Heart left ventricle (tissue), 16 donors: ENCODE results near the gene PATJ. TPM values are rescaled to one million over a fixed set of nuclear protein-coding genes. Genes with fewer than 3 reads are reported as not detected.
"Not testable (repeated sequence)": the region's sequence is repeated elsewhere in the genome, so short reads cannot be mapped to it uniquely, and the experiment has no call there.

Experiments
- ATAC-seq, 4 donors: fragments of 200-7000 bp; cut with Tn5 transposase; one replicate each; pipeline ENCODE4 v1.9.1; 2020 to 2022; ENCODE audit warnings: moderate library complexity in 4 of 4, mild to moderate bottlenecking in 3 of 4, moderate number of reproducible peaks in 1 of 4
- DNase-seq, 5 donors: peaks; one replicate each; pipeline ENCODE4 v3.0.0-alpha.2; 2020
- H3K27ac ChIP-seq, 12 donors: fragments of 200-600 bp; sonication (generic) in 4 of 12; one replicate each; pipeline versions ENCODE4 v1.5.0 to v1.8.0; 2016 to 2022; ENCODE audit warnings: mild to moderate bottlenecking in 2 of 12
- H3K27me3 ChIP-seq, 9 donors: fragments of 200-600 bp; sonication (generic) in 2 of 9; one replicate each; pipeline versions ENCODE4 v1.5.1 to v1.8.0; 2016 to 2022; ENCODE audit warnings: mild to moderate bottlenecking in 3 of 9
- H3K36me3 ChIP-seq, 9 donors: fragments of 200-600 bp; sonication (generic) in 2 of 9; one replicate each; pipeline versions ENCODE4 v1.5.0 to v1.8.0; 2018 to 2022; ENCODE audit warnings: mild to moderate bottlenecking in 2 of 9
- H3K4me1 ChIP-seq, 12 donors: fragments of 200-600 bp; sonication (generic) in 4 of 12; one replicate each; pipeline versions ENCODE4 v1.5.0 to v1.8.0; 2016 to 2022; ENCODE audit warnings: mild to moderate bottlenecking in 3 of 12
- H3K4me3 ChIP-seq, 12 donors: fragments of 200-600 bp; sonication (generic) in 4 of 12; one replicate each; pipeline versions ENCODE4 v1.5.0 to v1.8.0; 2017 to 2022; ENCODE audit warnings: mild to moderate bottlenecking in 9 of 12, moderate library complexity in 4 of 12
- H3K9me3 ChIP-seq, 12 donors: fragments of 200-600 bp; sonication (generic) in 4 of 12; one replicate each; pipeline versions ENCODE4 v1.5.0 to v1.8.0; 2016 to 2022; ENCODE audit warnings: mild to moderate bottlenecking in 1 of 12
- POLR2A ChIP-seq, 2 donors: fragments of 450-650 bp; IDR thresholded peaks; one replicate each; pipeline ENCODE4 v1.6.1; 2017; ENCODE audit warnings: antibody characterized with exemption in 2 of 2, mild to moderate bottlenecking in 2 of 2, moderate library complexity in 2 of 2
- WGBS, 4 donors: extraction: QIAGEN DNeasy Blood & Tissue Kit in 2 of 4; methylation state at CpG; one replicate each; pipeline versions ENCODE4 v1.1.5 to v1.1.7; 2013 to 2018; 5-methylcytosine and 5-hydroxymethylcytosine counted together
- intact Hi-C, 10 donors: fragments of 100-400 bp; cut with DNase I; formaldehyde crosslinking; loops; one replicate each; pipeline versions ENCODE4 v1.11.1 to v1.14.2; 2022
- polyA plus RNA-seq, 2 donors: library from polyadenylated mRNA; stranded (reverse); fragments of 200-250 nt; gene quantifications; one replicate each; pipeline ENCODE4 v1.2.3, GENCODE V29; 2013
- total RNA-seq, 9 donors: library from RNA; depleted of rRNA in 2 of 9; stranded (reverse); fragments of >200 nt in 2 of 9; fragmentation: NEBNext Ultra II Directional in 3 of 9; extraction: Animal tissue kit (Norgen Biotek cat#: 25700) in 3 of 9; gene quantifications; one replicate each; pipeline versions ENCODE4 v1.1.0 to v1.2.4, GENCODE V29; 2016 to 2023
- TF ChIP-seq, protein P1 (sequence below), 12 donors: fragments of 200-600 bp; sonication (generic) in 4 of 12; IDR thresholded peaks; one replicate each; pipeline versions ENCODE4 v1.5.0 to v1.8.0; 2018 to 2022; ENCODE audit warnings: antibody characterized with exemption in 12 of 12, mild to moderate bottlenecking in 5 of 12
- donor health status: ischemic (EF 13 %, LVEDD 7.1; RV severe dilation, severe dysfunction).
- donor health status: healthy with polysubstance abuse.
- donor health status: DM: no; HTN: yes; CAD: no.
- donor health status: DM: no; HTN: no; CAD: no.
- donor health status: ischemic (EF 25% LVEDD 6.9; RV normal size, moderate dysfunction).
- donor health status: ischemic (EF 25% LVEDD 5.7; RV mildly dilated, moderate dysfunction).
- donor health status: healthy.
- donor health status: DM: yes; HTN: yes; CAD: no.
- donor health status: ischemic (EF 35%, LVEDD 5.7; RV mildly dilated, moderate dysfunction).
- donor health status: nonischemic (EF 11% LVEDD 7.7; RV severe dilation, severe dysfunction).
- donor health status: DM: yes; HTN: yes; CAD: no.
- donor health status: PGD.
- donor health status: ischemic (EF 29% LVEDD 5.4; RV normal size, mild dysfunction).
- donor health status: nonischemic (EF 23%, LVEDD 6.1; RV moderate dilation, normal function).

PATJ gene
- total and polyA plus RNA-seq, 11 donors, result 6.6 to 190 (median 105) TPM

DNA sequence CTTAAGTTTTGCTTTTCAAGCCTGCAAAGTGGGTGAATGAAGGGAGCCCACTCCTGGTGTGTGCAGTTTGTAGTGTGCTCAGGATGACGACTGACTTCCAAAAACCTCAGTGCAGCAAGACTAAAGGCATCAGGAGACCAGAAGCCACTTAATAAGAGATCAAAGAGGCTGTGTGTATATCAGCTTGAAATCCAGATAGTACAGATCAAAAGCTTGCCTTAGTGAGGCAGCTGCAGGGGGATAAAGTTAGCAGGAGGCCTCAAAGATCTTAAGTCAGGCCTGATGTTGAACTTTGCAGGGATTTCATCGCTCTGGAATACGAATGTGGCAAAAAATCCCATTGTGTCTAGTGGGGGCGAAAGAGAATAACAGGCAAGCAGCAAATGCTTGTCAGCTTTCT is 99.8 kb downstream of the PATJ start:
- WGBS, 4 donors, result 87 to 97% (median 90%) methylated on average over 4 of the region's 4 CpGs
- no peak for ATAC-seq
- H3K4me1 ChIP-seq, result peaks cover 0 to 14% (median 5%) of the 10 kb centered on the region in 12 donors
- H3K9me3 ChIP-seq, result no peaks in the 10 kb centered on the region
- DNase-seq, result no peak
- H3K27ac ChIP-seq, result no peak overlapping the region
- TF ChIP-seq POLR2A (IDR thresholded peaks at IDR 0.05), result no peak
- H3K36me3 ChIP-seq, result no peaks in the 10 kb centered on the region
- intact Hi-C loops, result loop anchor here in 2 of 10 donors (10.0 kb wide), 2 partner anchors 377 to 1557 kb away; no protein-coding TSS in a partner anchor
- H3K4me3 ChIP-seq, result no peak overlapping the region
- no peaks in the 10 kb centered on the region for H3K27me3 ChIP-seq

DNA sequence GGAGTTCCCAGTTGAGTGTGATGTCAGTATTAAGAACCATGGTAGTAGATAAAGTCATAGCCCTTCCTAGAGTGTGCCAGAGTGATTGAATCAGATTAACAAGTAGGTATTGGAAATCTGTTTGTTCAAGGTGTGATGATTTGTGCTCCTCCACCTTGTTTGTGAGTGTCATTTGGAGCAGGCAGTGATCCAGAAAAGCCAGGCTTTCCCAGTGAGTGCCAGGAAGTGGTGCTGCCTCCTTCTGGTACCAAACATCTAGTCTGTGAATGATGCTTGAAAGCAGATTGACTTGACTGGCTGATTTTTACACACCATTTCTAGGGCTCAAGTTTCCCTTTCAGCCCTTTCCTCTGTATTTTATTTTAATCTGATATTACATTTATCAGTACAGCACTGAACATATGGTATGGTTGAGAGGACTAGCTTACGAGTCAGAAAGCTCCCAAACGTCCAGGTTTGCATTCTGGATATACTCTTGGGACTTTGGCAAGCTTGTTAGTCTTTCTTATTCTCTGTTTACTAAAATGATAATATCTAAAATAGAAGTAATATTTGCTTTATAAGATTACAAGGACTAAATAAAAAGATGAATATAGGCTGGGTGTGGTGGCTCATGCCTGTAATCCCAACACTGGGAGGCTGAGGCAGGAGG is 100.7 kb downstream of the PATJ start:
- H3K4me3 ChIP-seq, result no peak overlapping the region
- no peak for DNase-seq
- no peak for TF ChIP-seq POLR2A (IDR thresholded peaks at IDR 0.05)
- TF ChIP-seq, protein P1, sequence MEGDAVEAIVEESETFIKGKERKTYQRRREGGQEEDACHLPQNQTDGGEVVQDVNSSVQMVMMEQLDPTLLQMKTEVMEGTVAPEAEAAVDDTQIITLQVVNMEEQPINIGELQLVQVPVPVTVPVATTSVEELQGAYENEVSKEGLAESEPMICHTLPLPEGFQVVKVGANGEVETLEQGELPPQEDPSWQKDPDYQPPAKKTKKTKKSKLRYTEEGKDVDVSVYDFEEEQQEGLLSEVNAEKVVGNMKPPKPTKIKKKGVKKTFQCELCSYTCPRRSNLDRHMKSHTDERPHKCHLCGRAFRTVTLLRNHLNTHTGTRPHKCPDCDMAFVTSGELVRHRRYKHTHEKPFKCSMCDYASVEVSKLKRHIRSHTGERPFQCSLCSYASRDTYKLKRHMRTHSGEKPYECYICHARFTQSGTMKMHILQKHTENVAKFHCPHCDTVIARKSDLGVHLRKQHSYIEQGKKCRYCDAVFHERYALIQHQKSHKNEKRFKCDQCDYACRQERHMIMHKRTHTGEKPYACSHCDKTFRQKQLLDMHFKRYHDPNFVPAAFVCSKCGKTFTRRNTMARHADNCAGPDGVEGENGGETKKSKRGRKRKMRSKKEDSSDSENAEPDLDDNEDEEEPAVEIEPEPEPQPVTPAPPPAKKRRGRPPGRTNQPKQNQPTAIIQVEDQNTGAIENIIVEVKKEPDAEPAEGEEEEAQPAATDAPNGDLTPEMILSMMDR (IDR thresholded peaks at IDR 0.05), result peak in 5 of 12 donors; percentile 12 to 41 (median 18)
- H3K27ac ChIP-seq, result no peak overlapping the region
- no peaks in the 10 kb centered on the region for H3K9me3 ChIP-seq
- 75 to 87% (median 84%) methylated on average over 2 of the region's 2 CpGs for WGBS, 4 donors
- H3K4me1 ChIP-seq, result peaks cover 0 to 14% (median 5%) of the 10 kb centered on the region in 12 donors
- H3K36me3 ChIP-seq, result no peaks in the 10 kb centered on the region
- no peaks in the 10 kb centered on the region for H3K27me3 ChIP-seq
- intact Hi-C loops, result loop anchor here in 2 of 10 donors (10.0 kb wide), 2 partner anchors 378 to 1558 kb away; no protein-coding TSS in a partner anchor
- ATAC-seq, result no peak

DNA sequence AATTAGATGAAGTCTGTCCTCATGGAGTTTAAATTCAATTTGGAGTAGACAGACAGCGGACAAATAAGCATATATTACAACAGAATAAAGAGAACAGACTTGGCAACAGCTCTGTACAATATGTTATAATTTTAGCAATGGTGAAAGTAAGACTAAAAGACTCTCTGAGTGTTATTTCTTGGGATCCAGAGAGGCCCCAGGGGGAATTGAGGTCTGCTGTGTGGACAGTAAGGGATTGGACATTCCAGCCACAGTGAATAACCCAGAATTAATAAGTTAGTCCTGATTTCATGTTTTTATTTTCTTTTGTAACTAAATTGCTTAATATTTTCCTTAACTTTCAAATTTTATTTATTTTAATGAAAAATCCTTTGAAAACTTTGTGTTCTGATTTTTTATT is 101.7 kb downstream of the PATJ start:
- H3K36me3 ChIP-seq, result no peaks in the 10 kb centered on the region
- DNase-seq, result no peak
- H3K27me3 ChIP-seq, result no peaks in the 10 kb centered on the region
- no peak for ATAC-seq
- no peak overlapping the region for H3K4me3 ChIP-seq
- WGBS, 4 donors, result 91 to 93% (median 92%) methylated on average over 1 of the region's 1 CpG
- intact Hi-C loops, result loop anchor here in 2 of 10 donors (10.0 kb wide), 2 partner anchors 379 to 1559 kb away; no protein-coding TSS in a partner anchor
- TF ChIP-seq, protein P1 (IDR thresholded peaks at IDR 0.05), result no peak
- TF ChIP-seq POLR2A (IDR thresholded peaks at IDR 0.05), result no peak
- no peaks in the 10 kb centered on the region for H3K9me3 ChIP-seq
- H3K27ac ChIP-seq, result no peak overlapping the region
- H3K4me1 ChIP-seq, result peaks cover 0 to 14% (median 4%) of the 10 kb centered on the region in 12 donors

DNA sequence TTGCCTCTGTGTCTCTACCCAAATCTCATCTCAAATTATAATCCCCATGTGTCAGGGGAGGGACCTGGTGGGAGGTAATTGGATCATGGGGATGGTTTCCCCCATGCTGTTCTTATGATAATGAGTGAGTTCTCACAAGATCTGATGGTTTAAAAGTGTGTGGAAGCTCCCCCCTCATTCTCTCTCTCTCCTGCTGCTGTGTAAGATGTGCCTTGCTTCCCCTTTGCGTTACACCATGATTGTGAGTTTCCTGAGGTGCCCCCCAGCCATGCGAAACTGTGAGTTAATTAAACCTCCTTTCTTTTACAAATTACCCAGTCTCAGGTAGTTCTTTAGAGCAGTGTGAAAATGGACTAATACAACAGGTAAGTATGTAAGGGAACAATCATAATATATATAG is 102.4 kb downstream of the PATJ start:
- intact Hi-C loops, result loop anchor here in 2 of 10 donors (10.0 kb wide), 2 partner anchors 380 to 1560 kb away; no protein-coding TSS in a partner anchor
- H3K27ac ChIP-seq, H3K9me3 ChIP-seq, H3K4me3 ChIP-seq, H3K4me1 ChIP-seq, H3K27me3 ChIP-seq, ATAC-seq, H3K36me3 ChIP-seq, DNase-seq: not testable (repeated sequence)
- WGBS, 4 donors, result 91 to 100% (median 96%) methylated on average over 2 of the region's 2 CpGs

DNA sequence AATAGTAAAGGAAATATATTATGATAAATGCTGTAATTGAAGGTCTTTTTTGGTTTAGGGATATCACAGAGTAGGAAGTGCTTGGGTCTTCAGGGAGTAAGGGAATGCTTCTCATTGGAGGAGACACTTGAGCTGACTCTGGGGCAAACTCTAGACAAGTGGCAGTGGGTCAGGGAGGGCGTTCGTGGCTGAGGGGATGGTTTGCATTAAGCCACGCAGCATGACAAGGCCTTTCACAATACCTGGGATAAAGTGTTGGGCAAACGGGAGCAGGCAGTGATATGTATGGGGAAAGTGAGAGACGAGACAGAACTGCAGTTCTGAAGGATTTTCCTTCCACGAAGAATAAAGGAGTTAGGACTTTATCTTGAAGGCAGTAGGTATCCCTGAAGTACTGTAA is 109.0 kb downstream of the PATJ start:
- 66 to 78% (median 73%) methylated on average over 6 of the region's 6 CpGs for WGBS, 4 donors
- Histone ChIP-seq H3K4me3 (no peak overlapping the region), H3K4me1 (peaks cover 0 to 5% (median 0%) of the 10 kb centered on the region in 12 donors), H3K27me3 (no peaks in the 10 kb centered on the region), H3K9me3 (no peaks in the 10 kb centered on the region), H3K27ac (no peak overlapping the region), H3K36me3 (peaks cover 0 to 4% (median 0%) of the 10 kb centered on the region in 9 donors)
- TF ChIP-seq POLR2A (IDR thresholded peaks at IDR 0.05), result no peak
- TF ChIP-seq, protein P1 (IDR thresholded peaks at IDR 0.05), result no peak
- ATAC-seq (no peak), DNase-seq (no peak)
- intact Hi-C loops, result loop anchor here (2.0 to 10.0 kb wide), 21 partner anchors 124 to 1879 kb away; partner anchors contain the start of gene TM2D1 (in 2 of the 10)
